ES-I3 (cell line): ENCODE data around the gene CHCHD3.

Experiments used
- H3K36me3 ChIP-seq: 2 replicates; pipeline ENCODE4 v1.6.1; 2013; ENCODE audit warnings: mild to moderate bottlenecking, low read length, control low read depth, moderate library complexity; ENCODE audit not compliant: insufficient read depth
- H3K4me1 ChIP-seq: 2 replicates; pipeline ENCODE4 v1.6.1; 2013; ENCODE audit warnings: mild to moderate bottlenecking, control low read depth, low read length; ENCODE audit not compliant: insufficient read depth
- H3K9ac ChIP-seq: 2 replicates; pipeline ENCODE4 v1.6.1; 2013; ENCODE audit warnings: low read depth, mild to moderate bottlenecking, low read length, moderate library complexity
- H3K9me3 ChIP-seq: 2 replicates; pipeline ENCODE4 v1.6.1; 2013; ENCODE audit warnings: mild to moderate bottlenecking, low read length, moderate library complexity; ENCODE audit not compliant: control insufficient read depth, insufficient read depth

Gene CHCHD3

DNA sequence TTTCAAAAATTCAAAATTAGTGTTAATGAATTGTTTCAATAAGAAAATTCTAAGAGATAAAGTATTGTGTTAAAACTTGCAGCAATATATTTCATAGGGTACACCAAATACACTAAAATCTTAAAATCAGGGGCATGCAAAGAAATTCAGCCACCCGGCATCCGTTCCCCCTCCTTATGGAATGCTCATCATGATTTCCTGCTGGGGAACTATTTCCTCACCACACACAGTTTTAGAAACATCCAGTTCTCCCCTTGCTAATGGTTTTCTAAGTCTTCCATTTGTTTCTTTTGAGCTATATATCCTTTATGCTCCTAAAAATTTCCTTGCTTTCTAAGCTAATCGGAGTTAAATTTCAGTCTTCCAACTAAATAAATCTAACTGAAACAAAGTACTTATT, 60.7 kb downstream of the CHCHD3 start:
- Histone ChIP-seq H3K9ac (no peak overlapping the region), H3K36me3 (no peaks in the 10 kb centered on the region; the same call in 1 of the 2 replicates), H3K9me3 (no peaks in the 10 kb centered on the region), H3K4me1 (peaks cover 14% of the 10 kb centered on the region)

DNA sequence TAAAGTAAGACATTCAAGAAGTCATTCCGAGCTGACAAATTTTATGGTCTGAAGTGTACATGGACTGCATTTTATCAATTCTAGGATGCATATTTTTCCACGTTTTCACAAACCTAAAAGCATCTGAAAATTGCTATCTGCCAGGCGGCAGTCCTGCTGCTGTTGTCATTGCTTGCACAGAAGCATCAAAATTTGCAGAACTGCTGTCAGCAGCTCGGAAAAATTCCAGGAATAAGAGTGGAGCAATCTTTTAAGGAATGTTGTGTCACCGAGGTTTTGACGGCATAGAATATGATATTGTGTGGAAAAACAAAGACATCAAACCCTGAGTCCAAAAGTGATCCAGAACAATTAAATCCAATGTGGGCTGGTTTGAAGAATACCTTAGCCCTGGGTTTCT, 61.4 kb downstream of the CHCHD3 start:
- Histone ChIP-seq H3K9me3 (no peaks in the 10 kb centered on the region), H3K9ac (no peak overlapping the region), H3K36me3 (no peaks in the 10 kb centered on the region; the same call in 1 of the 2 replicates), H3K4me1 (peaks cover 16% of the 10 kb centered on the region)

GRCh38 chr7:133019590-133019989, 62.3 kb downstream of the CHCHD3 start:
- H3K9me3 ChIP-seq = no peaks in the 10 kb centered on the region
- no peak overlapping the region for H3K9ac ChIP-seq
- peaks cover 16% of the 10 kb centered on the region for H3K4me1 ChIP-seq
- no peaks in the 10 kb centered on the region; the same call in 1 of the 2 replicates for H3K36me3 ChIP-seq

DNA sequence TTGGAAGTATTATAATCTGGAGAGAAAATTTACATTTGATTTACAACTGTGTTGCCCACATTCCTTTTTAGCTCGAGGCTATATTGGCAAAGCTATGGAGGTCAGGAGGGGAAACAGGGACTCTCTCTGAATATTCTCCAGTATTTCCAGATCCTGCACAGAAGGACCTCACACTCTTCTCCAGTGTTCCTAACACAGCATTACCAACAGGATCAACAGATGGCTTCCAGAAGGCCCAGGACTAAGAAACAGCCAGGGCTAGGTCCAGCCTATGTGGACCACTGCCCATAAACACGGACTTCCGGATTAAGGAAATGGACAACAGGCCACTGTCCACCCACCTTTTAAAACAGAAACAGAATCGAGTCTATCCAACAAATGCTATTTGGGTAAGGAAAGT, 65.3 kb downstream of the CHCHD3 start:
- Histone ChIP-seq H3K9ac (no peak overlapping the region), H3K4me1 (peaks cover 16% of the 10 kb centered on the region)

GRCh38 chr7:133015888-133016287, 66.0 kb downstream of the CHCHD3 start:
- peaks cover 11% of the 10 kb centered on the region for H3K4me1 ChIP-seq
- H3K9ac ChIP-seq = no peak overlapping the region
- H3K9me3 ChIP-seq = no peaks in the 10 kb centered on the region
- no peaks in the 10 kb centered on the region; the same call in 1 of the 2 replicates for H3K36me3 ChIP-seq

More for the DNA sequence above, 65.3 kb downstream of the CHCHD3 start:
- no peaks in the 10 kb centered on the region; the same call in 1 of the 2 replicates for H3K36me3 ChIP-seq
- H3K9me3 ChIP-seq = no peaks in the 10 kb centered on the region

GRCh38 chr7:133011746-133012145, 70.1 kb downstream of the CHCHD3 start:
- Histone ChIP-seq H3K4me1 (peaks cover 7% of the 10 kb centered on the region), H3K36me3 (no peaks in the 10 kb centered on the region), H3K9me3 (no peaks in the 10 kb centered on the region)

DNA sequence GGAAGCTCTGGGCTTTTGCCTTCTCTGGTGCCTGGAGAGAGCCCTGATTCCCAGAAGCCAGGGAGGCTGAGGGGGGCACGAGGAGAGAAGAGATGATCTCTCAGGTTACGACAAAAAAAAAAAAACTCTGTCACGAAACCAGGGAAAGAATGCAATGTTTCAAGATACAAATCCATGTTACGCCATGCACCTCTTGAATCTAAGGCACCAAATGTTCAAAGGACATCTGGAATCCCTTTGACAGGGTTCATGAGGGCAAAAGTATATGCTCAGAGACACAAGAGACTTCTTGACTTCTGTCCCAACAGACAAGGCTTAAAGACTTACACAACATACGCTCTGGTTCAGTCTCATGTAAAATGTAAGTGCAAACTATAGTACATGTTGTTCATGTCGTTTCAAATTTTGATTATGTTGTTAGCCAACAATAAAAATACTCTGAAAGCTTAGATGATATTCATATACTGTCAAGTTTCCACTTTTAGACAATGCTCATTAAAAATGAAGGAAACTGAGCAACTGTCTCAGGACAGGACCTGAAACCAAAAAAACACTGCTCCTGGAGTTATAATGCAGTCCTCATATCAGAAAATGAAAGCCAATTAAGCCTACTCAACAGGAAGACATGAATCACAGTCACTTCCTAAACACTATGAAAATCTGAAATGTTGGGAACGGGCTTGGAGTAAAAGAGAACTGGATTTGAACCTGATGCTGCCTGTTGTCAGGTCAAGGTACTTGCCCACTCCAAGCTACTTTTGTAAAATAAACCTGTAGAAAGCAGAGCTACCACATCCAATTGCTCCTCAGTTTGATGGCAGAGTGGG, 72.3 kb downstream of the CHCHD3 start:
- Histone ChIP-seq H3K36me3 (no peaks in the 10 kb centered on the region), H3K9ac (no peak overlapping the region), H3K9me3 (no peaks in the 10 kb centered on the region), H3K4me1 (no peaks in the 10 kb centered on the region)

More at GRCh38 chr7:133011746-133012145, 70.1 kb downstream of the CHCHD3 start:
- no peak overlapping the region for H3K9ac ChIP-seq

DNA sequence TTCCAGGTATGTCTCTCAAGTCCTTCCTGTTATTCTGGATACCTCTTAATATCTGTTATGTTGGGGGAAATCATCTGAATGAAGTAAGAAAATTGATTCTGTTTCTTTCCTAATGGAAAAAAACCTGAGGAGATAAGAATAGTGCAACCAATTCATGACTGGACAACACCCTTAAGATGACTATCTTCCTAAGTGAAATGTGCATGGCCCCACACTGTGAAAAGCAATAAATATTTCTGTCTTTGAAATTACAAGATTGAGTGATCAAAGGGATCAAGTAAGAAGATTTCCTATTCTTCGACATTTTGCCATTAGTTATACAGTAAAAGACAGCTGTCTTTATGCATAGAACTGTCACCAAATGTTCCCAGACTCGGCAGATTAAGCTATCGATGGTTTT, 73.9 kb downstream of the CHCHD3 start:
- Histone ChIP-seq H3K36me3 (no peaks in the 10 kb centered on the region), H3K4me1 (no peaks in the 10 kb centered on the region), H3K9ac (no peak overlapping the region), H3K9me3 (no peaks in the 10 kb centered on the region)

- H3K4me1 ChIP-seq = peaks cover 4% of the 10 kb centered on the region; the same call in 1 of the 2 replicates
- H3K9me3 ChIP-seq = no peaks in the 10 kb centered on the region
- no peak overlapping the region for H3K9ac ChIP-seq
- no peaks in the 10 kb centered on the region for H3K36me3 ChIP-seq
Observed at GRCh38 chr7:133003052-133003910, 78.6 kb downstream of the CHCHD3 start.

DNA sequence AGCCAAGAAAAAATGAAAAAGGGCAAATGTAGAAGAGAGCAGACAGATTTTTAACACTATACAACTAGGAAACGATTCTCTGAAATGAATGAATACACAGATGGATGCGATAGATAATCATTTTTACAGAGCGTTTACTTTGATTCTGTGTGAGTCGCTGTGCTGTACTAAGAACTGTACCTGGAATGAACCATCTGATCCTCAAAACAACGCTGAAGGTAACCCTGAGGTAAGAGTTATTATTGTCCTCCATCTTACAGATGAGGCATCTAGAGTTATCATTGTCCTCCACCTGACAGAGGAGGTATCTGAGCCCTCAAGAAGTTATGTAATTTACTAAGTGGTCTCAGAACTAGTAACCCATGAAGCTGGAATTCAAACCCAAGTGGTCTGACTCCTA, 80.2 kb downstream of the CHCHD3 start:
- peaks cover 4% of the 10 kb centered on the region; the same call in 1 of the 2 replicates for H3K4me1 ChIP-seq
- no peaks in the 10 kb centered on the region for H3K9me3 ChIP-seq
- no peak overlapping the region for H3K9ac ChIP-seq
- no peaks in the 10 kb centered on the region for H3K36me3 ChIP-seq

DNA sequence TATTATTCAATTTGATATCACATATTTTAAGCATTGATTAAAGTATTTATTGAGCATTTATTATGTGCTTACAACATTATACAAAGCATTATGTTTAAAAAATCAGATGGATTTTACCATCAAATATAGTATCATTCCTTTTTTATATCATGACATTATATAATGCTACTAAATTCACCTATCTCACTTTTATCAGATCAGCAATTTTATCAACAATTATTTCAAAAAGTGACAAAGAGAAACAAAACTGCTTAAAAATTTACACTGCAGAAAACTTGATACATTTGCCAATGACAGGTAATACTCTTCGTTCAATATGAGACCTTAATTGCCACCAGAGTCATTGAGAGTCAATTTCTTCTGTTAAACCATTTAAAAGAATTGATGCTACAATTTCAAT, 82.0 kb downstream of the CHCHD3 start:
- no peak overlapping the region for H3K9ac ChIP-seq
- peaks cover 4% of the 10 kb centered on the region; the same call in 1 of the 2 replicates for H3K4me1 ChIP-seq
- no peaks in the 10 kb centered on the region for H3K9me3 ChIP-seq
- H3K36me3 ChIP-seq = no peaks in the 10 kb centered on the region

- Histone ChIP-seq H3K9ac (no peak overlapping the region), H3K4me1 (peaks cover 4% of the 10 kb centered on the region; the same call in 1 of the 2 replicates), H3K36me3 (no peaks in the 10 kb centered on the region), H3K9me3 (no peaks in the 10 kb centered on the region)
Observed at GRCh38 chr7:132998763-132999162, 83.1 kb downstream of the CHCHD3 start.

GRCh38 chr7:132997505-132997904, 84.4 kb downstream of the CHCHD3 start:
- no peaks in the 10 kb centered on the region for H3K36me3 ChIP-seq
- peaks cover 4% of the 10 kb centered on the region; the same call in 1 of the 2 replicates for H3K4me1 ChIP-seq
- H3K9ac ChIP-seq = no peak overlapping the region
- H3K9me3 ChIP-seq = no peaks in the 10 kb centered on the region

- Histone ChIP-seq H3K9ac (no peak overlapping the region), H3K4me1 (peaks cover 9% of the 10 kb centered on the region), H3K36me3 (no peaks in the 10 kb centered on the region), H3K9me3 (no peaks in the 10 kb centered on the region)
Observed at GRCh38 chr7:132996581-132997242, 85.2 kb downstream of the CHCHD3 start.
